Measurements from ENCODE around the gene RNPEPL1.

The RNPEPL1 gene

DNA sequence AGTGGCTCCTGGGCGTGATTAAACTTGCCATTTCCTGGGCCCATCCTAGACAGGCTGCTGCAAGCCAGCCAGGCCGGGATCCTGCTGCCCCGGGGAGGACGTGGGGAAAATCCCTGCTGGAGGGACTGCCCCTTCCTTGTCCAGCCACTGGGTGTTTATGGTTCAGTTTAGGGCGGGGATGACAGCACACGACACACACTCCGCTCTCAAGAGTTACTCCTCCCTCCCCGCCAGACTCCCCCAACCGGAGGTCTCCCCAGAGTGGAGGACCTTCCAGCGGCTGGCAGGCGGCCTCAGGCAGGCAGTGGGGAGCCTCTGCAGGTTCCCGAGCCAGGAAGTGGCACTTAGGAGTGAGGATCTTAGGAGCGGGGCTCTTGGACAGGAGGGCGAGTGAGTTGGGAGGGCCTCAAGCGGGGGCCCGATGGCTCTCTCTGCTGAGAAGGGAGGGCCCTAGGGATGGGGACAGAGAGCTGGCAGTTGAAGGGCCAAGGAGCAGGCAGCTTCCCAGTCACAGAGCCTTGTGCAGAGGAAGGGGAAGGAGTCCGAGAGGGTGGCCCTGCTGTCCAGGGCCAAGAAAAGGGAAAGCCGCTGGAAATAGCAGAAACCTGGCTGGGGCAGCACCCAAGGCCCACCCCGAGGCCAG lies 51.3 kb downstream of the RNPEPL1 start:
- no peak for TF ChIP-seq CTCF (conservative IDR thresholded peaks at IDR 0.05; ENCODE audit: low read depth, low read length)
- Histone ChIP-seq H3K4me3 (IDR thresholded peaks at IDR 0.05; ENCODE audit: insufficient read depth, low read depth, low read length) (no peak overlapping the region), H3K4me2 (no peak overlapping the region), H3K36me3 (ENCODE audit: insufficient read depth) (no peaks in the 10 kb centered on the region), H3K79me2 (ENCODE audit: insufficient read depth, low read depth) (no peaks in the 10 kb centered on the region), H4K20me1 (ENCODE audit: insufficient read depth) (no peaks in the 10 kb centered on the region), H3K9ac (no peak overlapping the region), H3K4me1 (ENCODE audit: low read depth, poor library complexity, severe bottlenecking) (no peaks in the 10 kb centered on the region), H3K27me3 (ENCODE audit: insufficient read depth, low read depth) (no peaks in the 10 kb centered on the region), H3K27ac (no peak overlapping the region), H2AFZ (ENCODE audit: low read depth) (no peak overlapping the region)

DNA sequence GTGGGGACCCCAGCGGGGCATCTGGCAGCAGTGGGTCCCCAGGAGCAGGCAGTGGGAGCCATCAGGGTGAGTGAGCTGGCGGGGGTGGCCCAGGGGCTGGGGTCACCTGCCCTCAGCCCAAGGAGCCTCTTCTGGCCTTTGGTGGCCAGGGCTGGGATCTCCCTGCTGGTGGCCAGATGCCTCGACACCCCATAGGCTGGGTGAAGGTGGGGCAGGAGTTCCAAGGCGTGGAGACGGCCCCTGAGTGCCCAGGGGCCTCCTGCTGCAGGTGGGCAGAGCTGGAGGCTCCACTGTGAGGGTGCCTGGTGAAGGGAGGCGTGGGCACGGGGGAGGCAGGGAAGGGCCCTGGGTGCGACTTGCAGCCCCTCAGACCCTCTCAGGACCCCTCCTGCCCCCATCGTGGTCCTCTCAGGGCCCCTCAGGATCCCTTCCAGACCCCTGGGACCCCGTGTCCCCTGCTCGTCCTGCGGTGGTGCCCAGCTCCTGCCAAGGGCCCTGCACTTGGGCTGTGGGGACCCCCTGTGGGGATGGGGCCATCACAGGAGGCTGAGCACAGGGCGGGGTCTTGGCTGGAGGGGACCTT lies 52.0 kb downstream of the RNPEPL1 start:
- H3K9ac ChIP-seq = no peak overlapping the region
- H3K4me1 ChIP-seq (ENCODE audit: low read depth, poor library complexity, severe bottlenecking) = no peaks in the 10 kb centered on the region
- no peaks in the 10 kb centered on the region for H3K36me3 ChIP-seq (ENCODE audit: insufficient read depth)
- no peak overlapping the region for H2AFZ ChIP-seq (ENCODE audit: low read depth)
- no peak overlapping the region for H3K4me2 ChIP-seq
- H4K20me1 ChIP-seq (ENCODE audit: insufficient read depth) = no peaks in the 10 kb centered on the region
- no peak overlapping the region for H3K4me3 ChIP-seq (IDR thresholded peaks at IDR 0.05; ENCODE audit: insufficient read depth, low read depth, low read length)
- no peak for TF ChIP-seq CTCF (conservative IDR thresholded peaks at IDR 0.05; ENCODE audit: low read depth, low read length)
- no peaks in the 10 kb centered on the region for H3K79me2 ChIP-seq (ENCODE audit: insufficient read depth, low read depth)
- H3K27ac ChIP-seq = no peak overlapping the region
- H3K27me3 ChIP-seq (ENCODE audit: insufficient read depth, low read depth) = no peaks in the 10 kb centered on the region

GRCh38 chr2:240620859-240621258 lies 52.6 kb downstream of the RNPEPL1 start:
- H3K36me3 ChIP-seq (ENCODE audit: insufficient read depth) = no peaks in the 10 kb centered on the region
- no peak for TF ChIP-seq CTCF (conservative IDR thresholded peaks at IDR 0.05; ENCODE audit: low read depth, low read length)
- H4K20me1 ChIP-seq (ENCODE audit: insufficient read depth) = no peaks in the 10 kb centered on the region
- H3K79me2 ChIP-seq (ENCODE audit: insufficient read depth, low read depth) = no peaks in the 10 kb centered on the region
- H3K27me3 ChIP-seq (ENCODE audit: insufficient read depth, low read depth) = no peaks in the 10 kb centered on the region
- H2AFZ ChIP-seq (ENCODE audit: low read depth) = no peak overlapping the region
- no peaks in the 10 kb centered on the region for H3K4me1 ChIP-seq (ENCODE audit: low read depth, poor library complexity, severe bottlenecking)
- no peak overlapping the region for H3K27ac ChIP-seq
- no peak overlapping the region for H3K4me2 ChIP-seq
- no peak overlapping the region for H3K9ac ChIP-seq
- H3K4me3 ChIP-seq (IDR thresholded peaks at IDR 0.05; ENCODE audit: insufficient read depth, low read depth, low read length) = no peak overlapping the region

- Histone ChIP-seq H3K4me3 (IDR thresholded peaks at IDR 0.05; ENCODE audit: insufficient read depth, low read depth, low read length) (no peak overlapping the region), H2AFZ (ENCODE audit: low read depth) (no peak overlapping the region), H4K20me1 (ENCODE audit: insufficient read depth) (no peaks in the 10 kb centered on the region), H3K27me3 (ENCODE audit: insufficient read depth, low read depth) (no peaks in the 10 kb centered on the region), H3K9ac (no peak overlapping the region), H3K4me1 (ENCODE audit: low read depth, poor library complexity, severe bottlenecking) (no peaks in the 10 kb centered on the region), H3K36me3 (ENCODE audit: insufficient read depth) (no peaks in the 10 kb centered on the region), H3K4me2 (no peak overlapping the region), H3K79me2 (ENCODE audit: insufficient read depth, low read depth) (no peaks in the 10 kb centered on the region), H3K27ac (no peak overlapping the region)
- TF ChIP-seq CTCF (conservative IDR thresholded peaks at IDR 0.05; ENCODE audit: low read depth, low read length) = no peak
Measured at GRCh38 chr2:240622060-240622411, 53.8 kb downstream of the RNPEPL1 start.
